ENCODE results near the gene ATP5PD.
A peak's percentile ranks its signal among the peaks of the same experiment; 100 is the strongest.
"Not testable (repeated sequence)": the region's sequence is repeated elsewhere in the genome, so short reads cannot be mapped to it uniquely, and the experiment has no call there.

The ATP5PD gene

DNA sequence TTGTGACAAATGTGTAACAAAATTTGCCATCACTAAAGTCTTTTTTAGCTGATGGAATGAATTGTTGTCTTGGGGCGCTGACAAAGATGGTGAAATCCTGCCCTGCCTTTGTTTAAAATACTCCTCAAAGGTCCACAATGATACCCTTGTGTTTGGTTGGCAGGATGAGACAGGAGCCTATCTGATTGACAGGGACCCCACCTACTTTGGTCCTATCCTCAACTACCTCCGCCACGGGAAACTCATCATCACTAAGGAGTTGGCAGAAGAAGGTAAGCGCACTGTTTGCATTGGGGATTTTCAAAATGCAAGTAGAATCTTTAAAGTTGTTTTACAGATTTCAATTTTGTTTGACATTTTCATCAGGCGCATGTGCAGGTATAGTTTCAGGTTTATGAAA lies 2.3 kb upstream of the ATP5PD start:
- DNase-seq = no peak

DNA sequence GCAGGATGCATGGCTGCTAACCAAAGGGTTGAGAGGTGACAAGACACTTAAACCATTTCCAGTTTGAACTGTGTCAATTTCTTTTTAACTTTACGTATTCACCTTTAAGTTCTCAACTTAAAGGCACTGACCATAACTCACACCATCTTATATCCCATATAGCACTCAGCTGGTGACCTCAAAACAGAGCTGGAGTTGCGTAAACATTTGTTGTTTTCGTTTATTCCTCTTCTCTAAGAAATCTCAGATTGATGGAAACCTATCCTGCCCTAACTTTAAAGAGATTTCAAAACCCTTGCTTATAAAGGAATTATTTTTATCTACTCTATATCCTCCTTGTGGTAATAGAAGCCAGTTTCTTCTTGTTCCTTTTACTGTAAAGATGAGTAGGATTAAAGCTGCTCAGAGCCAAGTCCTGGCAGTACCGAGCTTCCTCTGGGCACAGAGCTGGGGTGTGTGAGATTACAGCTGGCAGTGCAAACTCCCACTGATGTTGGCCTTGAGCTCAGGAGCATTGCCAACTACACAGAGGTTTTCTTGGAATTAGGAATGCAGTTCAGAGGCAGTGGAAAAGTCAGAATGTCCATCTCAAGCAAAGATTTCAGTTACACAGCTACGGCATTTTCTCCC lies 1.6 kb upstream of the ATP5PD start:
- DNase-seq = peak; percentile 70

DNA sequence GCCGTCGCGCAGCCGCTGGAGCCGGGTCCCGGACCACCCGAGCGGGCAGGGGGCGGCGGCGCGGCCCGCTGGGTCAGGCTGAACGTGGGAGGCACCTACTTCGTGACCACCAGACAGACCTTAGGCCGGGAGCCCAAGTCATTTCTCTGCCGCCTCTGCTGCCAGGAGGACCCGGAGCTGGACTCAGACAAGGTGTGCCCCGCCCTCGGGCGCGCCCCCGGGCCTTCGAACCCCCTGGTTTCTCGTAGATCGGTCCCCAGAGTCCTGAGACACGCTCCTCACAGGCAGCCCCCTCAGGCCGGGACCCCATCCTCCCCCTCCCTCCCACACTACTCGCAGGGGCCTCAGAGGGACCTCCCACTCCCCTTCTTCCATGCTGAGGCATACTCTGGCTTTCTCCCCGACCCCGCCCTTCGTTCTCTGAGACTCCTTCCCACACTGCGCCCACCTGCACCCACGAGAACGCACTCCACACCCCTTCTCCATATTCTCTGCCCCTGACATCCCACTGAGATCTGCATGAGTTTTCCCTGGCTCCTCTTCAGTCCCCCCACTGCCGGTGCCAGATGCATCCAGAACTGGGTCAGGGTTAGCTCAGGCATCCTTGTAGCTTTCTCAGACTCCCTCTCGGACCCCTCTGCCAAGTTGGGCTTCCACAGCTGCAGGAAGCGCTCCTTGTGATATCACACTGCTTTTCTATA lies 779 bp upstream of the ATP5PD start:
- peak; percentile 61 for DNase-seq

DNA sequence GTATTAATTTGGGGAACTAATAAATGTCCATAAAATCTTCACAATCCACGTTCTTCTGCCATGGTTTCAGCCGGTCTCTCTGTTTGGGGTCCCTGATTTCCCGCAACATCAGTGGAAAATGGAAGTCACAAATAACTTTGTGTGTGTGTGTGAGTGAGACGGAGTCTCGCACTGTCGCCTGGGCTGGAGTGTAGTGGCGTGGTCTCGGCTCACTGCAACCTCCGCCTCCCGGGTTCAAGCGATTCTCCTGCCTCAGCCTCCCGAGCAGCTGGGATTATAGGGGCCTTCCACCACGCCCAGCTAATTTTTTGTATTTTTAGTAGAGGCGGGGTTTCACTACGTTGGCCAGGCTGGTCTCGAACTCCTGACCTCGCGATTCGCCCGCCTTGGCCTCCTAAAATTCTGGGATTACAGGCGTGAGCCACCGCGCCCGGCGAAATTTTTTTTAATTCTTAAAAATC lies 793 bp downstream of the ATP5PD start:
- not testable (repeated sequence) for DNase-seq

DNA sequence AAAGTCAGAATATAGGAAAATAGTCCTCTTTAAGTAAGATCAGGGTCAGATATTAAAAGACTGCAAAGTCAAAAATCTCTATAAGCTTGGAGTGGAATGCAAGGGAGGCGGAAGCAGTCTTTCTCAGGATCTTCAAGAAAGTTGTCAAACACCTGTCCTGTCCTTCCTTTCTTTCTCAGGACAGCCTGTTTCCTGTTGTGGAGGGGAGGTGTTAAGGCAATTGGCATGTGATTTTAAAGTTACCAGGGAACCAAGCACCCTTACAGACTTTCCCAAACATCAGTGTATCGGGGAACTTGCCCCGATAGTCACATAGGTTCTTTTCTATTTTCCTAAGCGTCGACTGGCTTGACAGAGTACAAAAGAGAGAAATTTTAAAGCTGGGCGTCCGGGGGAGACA lies 2.1 kb downstream of the ATP5PD start:
- no peak for DNase-seq

DNA sequence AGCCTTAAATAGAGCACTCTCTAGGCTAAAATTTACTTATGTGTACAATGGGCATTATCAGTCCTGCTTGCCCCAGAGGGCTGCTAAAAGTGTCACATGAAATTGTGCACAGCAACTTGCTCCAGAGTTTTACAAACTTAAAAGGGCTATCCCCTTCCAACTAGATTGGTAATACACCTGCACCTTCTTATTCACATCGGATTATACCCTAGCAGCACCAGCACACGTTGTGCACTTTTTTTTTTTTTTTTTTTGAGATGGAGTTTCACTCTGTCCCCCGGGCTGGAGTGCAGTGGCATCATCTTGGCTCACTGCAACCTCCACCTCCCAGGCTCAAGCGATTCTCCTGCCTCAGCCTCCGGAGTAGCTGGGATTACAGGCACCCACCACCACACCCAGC lies 3.0 kb downstream of the ATP5PD start:
- not testable (repeated sequence) for DNase-seq

DNA sequence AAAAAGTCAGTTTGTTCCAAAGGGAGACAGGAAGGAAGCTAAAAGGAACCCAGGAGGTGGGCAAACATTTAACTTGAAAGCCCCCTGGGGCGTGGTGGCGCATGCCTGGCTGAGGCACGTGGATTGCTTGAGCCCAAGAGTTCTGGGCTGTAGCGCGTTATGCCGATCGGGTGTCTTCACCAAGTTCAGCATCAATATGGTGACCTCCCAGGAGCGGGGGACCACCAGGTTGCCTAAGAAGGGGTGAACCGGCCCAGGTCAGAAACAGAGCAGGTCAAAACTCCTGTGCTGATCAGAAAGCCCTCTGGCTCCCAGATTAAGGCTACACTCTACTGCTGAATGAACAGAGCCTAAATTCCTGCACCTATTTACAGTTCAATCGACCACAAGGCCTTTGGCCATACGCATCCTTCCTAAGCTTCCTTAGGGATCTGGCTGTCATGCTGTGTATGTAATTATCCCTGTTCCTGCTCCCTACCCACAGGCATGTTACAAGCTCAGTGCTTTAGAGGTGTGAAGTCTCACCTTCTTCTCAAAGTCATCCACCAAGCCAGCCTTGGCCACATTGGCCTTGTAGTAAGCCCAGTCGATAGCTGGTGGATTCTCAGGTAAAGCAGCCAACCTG lies 5.0 kb downstream of the ATP5PD start:
- no peak for DNase-seq

DNA sequence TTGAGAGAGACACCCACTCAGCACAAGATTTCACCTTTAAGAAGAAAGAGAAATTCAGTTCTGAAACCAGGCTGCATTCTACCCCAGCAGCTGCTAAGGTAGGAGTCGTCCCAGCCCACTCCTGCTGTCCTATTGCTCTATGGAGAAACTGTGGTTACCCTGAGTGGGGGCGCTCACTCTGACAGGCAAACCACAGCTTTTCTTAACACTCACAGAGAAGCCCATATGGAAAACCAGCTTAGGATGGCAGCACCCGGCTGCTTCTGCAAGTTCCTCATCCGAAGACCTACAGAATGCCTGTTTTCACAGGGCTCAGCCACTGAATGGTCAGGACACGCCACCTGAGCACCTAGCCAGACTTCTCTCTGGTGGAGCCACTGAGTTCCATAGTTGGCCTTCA lies 7.5 kb downstream of the ATP5PD start:
- no peak for DNase-seq

DNA sequence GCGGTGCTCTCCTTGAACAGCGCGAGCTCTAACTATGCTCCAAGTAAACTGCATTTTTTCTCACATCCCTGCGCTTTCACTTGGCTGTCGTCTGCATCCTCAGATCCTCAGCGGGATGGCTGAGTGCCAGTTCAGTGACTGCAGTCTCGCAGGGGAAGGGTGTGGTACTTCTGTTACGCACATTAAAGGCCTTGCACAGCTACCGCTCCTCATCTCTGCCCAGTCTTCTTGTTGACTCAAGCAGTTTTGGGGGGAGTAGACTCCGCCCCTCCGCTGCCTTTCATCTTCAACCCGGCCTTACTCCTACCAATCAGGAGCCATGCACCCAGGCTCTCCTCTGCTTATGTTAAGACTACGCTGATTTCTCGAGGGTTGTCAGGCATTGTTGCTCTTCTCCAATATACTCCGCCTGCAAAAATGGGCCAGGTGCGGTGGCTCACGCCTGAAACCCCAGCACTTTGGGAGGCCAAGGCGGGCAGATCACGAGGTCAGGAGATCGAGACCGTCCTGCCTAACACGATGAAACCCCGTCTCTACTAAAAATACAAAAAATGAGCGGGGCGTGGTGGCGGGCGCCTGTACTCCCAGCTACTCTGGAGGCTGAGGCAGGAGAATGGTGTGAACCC lies 10.0 kb downstream of the ATP5PD start:
- peak; percentile 85 for DNase-seq

DNA sequence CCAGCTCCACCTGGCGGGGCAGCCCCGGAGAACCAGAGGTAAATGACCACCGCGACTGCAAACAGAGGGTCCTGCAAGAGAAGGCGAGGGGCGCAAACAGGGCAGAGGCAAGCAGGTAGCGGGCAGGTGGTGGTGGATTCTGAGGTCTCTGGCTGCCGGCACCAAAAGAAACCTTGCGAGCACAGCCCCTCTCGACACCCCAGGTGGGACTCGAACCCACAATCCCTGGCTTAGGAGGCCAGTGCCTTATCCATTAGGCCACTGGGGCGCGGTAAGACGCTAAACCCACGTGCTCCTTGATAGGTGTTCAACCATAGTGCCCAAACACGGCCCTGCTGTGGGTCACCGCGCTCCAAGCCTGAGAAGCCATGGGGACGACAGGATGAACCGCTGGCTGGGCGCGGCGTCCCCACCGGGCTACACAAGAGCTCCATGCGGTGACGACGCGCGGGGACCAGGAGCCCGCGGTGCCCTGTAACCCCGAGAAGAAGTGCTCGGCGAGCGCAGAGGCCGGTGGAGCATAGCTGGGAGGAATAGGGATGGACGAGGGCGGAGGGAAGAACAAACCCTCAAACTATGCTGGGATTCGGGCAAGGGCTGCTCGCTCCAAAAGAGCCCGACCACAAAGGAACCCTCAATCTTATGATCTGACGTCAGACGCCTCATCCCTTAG lies 12.4 kb downstream of the ATP5PD start:
- peak; percentile 93 for DNase-seq

DNA sequence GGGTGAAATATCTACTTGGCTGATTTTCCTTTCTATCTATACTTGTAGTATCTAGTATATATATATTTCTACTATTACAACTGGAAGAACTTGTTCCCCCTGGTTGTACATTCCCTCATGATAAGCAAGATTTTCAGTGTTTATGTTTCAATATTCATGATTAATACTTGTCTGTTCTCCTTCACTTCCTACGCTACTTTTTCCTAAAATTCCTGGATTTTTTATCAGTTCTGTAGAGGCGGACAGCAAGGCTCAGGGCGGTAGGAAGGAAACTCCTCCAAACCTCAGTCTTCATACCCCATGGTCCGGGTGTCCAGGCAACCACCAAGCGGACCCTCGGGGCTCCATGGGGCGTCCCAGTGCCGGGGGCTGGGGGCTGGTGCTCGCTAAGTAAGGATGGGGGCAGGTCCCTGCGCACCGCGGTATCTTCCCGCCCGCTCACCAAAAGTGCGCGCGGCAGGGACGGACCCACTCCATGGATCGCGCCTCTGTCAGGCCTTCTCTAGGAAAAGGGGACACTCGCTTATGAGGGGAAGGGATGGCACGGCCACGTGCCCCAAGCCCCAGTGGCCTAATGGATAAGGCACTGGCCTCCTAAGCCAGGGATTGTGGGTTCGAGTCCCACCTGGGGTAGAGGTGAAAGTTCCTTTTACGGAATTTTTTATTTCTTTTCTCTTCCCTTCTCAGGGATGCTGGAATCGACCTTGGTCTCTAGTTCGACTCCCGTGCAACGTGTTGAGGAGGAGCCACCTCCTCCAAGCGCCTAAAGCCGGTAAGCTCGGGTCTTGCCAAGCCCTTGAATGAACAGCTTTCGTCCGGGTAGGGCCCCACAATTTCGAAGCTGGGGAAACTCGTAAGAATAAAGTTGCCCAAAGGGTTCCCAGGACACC lies 13.2 kb downstream of the ATP5PD start:
- peak; percentile 97 for DNase-seq

DNA sequence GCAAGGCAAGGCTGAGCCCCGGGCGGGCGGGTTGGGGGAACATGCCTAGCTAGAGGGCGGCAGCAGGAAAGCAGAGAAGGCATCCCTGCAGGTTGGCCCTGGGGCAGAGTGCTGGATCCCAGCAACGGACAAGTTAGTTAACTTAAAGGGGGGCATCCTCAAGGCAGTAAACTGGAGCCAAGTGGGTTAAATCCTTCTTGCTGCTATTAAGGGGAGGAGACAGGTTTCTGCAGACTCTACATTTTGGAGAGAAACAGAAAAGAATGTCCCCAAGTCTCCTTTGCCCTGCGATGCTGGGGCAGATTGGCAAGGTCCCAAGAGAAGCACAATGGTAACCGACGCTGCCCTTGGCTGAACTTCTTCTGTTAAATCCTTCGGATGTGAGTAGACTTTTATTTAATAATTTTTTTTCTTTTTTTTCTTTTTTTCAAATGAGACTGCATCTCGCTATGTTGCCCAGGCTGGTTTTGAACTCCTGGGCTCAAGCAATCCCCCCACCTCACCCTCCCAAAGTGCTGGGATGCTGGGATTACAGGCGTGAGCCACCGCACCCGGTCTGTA lies 14.0 kb downstream of the ATP5PD start:
- DNase-seq = peak; percentile 28

DNA sequence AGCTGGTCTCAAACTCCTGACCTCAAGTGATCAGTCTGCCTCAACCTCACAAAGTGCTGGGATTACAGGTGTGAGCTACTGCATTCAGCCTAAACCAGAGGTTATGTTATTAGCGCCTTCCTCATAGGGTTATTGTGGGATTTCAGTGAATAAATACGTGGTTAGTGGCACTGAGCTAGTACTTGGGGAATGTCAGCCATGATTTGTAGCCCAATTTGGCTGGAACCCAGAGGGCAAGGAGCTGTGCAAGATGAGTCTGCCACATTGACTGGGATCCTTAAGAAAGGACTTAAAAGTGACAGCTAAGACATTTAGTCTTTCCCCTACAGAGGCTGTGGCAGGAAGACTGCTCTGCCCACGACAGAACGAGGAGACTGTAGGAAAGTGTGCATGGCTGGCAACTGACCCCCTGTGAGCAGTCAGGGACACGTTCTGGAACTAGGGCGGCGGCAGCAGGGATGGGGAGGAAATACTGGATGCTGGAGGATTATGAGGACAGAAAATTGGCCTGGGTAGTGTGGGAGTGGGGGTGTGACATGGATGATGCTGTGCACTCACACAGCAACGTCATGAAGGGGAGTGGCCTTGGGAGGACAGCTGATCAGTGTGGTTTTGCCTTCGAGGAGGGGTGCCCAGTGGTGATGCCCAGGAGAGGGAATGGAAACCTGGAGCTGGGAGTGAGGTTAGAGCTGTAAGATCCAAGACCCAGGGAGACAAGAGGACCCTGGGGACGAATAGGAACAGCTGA lies 14.6 kb downstream of the ATP5PD start:
- DNase-seq = peak; percentile 89

DNA sequence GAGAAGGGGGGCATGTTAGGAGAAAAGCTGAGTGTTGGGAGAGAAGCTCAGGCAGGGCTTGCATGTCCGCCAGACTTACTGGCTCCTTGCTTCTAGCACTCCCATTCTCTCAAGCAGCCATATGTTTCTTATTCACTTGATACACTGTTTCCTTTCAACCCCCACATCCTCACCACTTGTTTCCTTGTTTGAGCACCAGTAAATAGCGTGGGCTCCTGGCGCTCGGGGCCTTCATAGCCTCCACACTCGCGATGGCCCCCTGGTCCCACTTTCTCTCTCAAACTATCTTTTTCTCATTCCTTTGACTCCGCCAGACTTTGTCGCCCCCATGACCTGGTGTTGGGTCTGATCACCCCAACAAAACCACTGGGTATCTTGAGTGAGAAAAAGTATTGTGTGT lies 16.6 kb downstream of the ATP5PD start:
- no peak for DNase-seq

DNA sequence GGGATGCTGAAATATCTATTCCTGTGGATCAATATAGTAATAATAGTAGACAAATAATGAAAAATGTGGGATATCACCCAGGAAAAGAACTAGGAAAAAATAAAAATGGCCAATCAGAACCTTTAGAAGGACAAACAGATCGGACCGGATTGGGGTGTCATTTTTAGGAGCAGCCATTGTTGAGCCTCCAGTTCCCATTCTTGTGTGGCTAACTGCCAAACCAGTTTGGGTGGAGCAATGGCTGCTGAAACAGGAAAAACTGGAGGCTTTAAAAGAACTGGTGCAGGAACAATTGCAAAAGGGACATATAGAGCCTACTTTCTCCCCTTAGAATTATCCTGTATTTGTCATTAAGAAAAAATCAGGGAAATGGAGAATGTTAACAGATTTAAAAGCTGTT lies 20.1 kb downstream of the ATP5PD start:
- DNase-seq = not testable (repeated sequence)

DNA sequence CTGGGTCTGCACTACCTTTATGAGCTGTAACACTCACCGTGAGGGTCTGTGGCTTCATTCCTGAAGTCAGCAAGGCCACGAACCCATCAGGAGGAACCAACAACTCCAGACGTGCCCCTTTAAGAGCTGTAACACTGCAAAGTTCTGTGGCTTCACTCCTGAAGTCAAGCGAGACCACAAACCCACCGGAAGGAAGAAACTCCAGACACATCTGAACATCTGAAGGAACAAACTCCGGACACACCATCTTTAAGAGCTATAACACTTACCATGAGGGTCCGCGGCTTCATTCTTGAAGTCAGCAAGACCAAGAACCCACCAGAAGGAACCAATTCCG lies 21.4 kb downstream of the ATP5PD start:
- DNase-seq = not testable (repeated sequence)

DNA sequence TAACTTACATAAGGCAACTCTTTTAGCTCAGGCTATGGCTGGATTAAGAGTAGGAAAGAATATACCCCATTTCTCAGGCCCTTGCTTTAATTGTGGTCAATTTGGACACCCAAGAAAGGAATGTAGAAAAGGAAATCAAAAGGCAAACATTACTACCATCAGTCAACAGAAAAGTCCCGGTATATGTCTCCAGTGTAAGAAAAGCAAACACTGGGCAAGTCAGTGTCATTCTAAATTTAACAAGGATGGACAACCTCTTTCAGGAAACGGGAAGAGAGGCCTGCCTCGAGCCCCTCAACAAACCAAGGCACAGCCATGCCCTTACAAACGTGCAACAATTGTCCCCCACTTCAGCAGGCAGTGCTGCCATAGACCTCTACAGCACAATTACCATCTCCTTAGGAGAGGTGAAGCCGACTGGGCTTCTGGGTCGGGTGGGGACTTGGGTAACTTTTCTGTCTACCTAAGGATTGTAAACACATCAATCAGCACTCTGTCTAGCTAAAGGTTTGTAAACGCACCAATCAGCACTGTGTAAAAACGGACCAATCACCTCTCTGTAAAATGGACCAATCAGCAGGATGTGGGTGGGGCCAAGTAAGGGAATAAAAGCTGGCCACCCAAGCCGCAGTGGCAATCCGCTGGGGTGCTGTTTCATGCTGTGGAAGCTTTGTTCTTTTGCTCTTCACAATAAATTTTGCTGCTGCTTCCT lies 21.9 kb downstream of the ATP5PD start:
- DNase-seq = no peak

DNA sequence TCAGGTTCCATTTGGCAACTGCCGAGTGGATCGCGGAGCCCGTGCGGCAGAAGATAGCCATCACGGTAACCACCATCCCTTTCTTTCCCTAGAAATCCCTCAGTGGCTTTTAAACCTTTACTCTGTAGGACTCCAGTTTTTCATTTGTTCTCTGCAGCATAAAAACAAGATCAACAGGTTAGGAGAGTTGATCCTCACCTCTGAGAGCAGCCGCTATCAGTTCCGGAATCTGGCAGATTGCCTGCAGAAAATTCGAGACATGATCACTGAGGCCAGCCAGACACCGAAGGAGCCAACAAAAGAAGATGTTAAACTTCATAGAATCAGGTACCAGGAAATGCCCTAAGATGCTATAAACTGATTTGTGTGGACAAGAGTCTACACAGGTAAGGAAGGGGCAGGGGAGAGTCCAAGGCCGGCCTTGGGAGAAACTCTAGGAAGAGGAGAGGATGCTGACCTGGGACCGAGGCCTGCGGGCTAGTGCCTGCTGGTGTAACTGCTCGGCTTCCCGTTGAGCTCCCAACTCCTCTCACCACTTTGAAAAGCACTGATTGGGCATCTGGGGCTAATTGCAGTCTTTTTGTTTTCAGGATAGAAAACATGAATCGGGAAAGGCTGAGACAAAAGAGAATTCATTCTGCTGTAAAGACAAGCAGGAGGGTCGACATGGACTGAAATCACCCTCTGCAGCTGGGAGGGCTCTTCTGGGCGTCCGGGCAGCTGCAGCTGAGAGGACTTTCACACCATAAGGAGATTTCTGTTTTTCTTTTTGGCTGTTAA lies 26.2 kb downstream of the ATP5PD start:
- no peak for DNase-seq

DNA sequence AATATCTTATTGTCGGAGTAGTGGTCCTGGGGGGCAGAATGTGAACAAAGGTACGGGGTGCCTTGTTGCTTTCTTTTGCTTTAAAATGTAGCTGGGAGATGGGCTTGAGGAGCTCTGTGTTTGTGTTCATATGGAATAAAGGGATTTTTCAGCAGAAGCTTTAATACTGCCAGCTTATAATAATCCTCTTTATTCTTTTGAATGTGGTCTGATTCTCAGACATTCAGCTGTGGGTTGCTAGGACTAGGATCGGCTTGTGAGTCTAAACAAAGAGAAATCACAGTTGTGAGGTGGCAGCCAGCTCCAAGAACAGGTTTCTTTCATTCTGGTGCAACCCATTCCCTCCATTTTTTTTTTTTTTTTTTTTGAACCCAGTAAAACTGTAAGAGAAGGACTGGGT lies 27.1 kb downstream of the ATP5PD start:
- DNase-seq = no peak

DNA sequence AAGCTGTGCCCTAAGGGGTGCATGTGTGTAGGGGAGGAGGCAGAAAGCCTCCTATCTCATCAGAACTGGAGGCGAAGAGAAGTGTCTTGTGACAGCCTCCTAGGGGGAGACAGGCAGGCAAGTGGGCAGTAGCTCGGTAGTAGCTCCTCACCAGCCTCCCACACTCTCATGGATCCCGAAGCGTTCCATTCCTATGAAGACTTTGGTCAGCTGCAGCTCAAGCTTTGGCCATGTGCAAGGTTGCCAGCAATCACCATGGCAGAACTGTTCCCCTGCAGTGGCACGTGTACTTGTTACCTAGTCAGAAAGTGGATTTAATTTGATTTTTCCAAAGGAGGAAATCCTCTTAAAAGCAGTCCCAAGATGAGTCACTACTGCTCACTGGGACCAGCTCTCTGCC lies 27.6 kb downstream of the ATP5PD start:
- no peak for DNase-seq
